ENCODE results near the gene DOK6. TPM values are rescaled to one million over a fixed set of nuclear protein-coding genes. Genes with fewer than 3 reads are reported as not detected.

DOK6 gene
- total and polyA plus RNA-seq, 10 of the 15 experiments (the other 5 are each of a cell fraction or from before 2014, with no cell fraction given): 0.01 to 0.09 (median 0.04) TPM; not detected in 4

DNA sequence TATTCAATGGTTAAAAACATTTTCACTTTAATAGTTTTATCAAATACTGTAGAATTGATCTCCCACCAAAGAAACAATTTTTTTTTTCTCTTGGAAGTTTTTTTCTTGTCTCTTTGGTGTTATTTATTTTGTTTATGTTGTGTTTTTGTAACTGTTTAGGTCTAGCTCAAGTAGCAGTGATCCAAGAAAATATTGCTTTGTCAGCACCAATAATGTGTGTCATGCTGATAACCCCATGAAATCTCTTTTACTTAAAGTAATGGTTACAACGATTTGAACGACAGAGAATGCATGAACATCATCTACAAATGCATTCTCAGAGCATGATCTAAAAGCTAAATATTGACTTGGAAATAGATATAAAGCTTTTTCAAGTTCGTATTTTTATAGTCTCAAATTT, 122.9 kb downstream of the DOK6 start (continued):
- TF ChIP-seq, protein P1, sequence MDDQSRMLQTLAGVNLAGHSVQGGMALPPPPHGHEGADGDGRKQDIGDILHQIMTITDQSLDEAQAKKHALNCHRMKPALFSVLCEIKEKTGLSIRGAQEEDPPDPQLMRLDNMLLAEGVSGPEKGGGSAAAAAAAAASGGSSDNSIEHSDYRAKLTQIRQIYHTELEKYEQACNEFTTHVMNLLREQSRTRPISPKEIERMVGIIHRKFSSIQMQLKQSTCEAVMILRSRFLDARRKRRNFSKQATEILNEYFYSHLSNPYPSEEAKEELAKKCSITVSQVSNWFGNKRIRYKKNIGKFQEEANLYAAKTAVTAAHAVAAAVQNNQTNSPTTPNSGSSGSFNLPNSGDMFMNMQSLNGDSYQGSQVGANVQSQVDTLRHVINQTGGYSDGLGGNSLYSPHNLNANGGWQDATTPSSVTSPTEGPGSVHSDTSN (IDR thresholded peaks at IDR 0.05; ENCODE audit: insufficient replicate concordance, low read depth, low read length): no peak
- no peak for TF ChIP-seq SMAD5 (IDR thresholded peaks at IDR 0.05; ENCODE audit: low read depth)
- TF ChIP-seq HDAC6 (IDR thresholded peaks at IDR 0.05; ENCODE audit: unreplicated experiment): no peak
- TF ChIP-seq MYC (IDR thresholded peaks at IDR 0.05; ENCODE audit: insufficient read depth, insufficient read length, insufficient replicate concordance, low read length, severe bottlenecking): no peak
- TF ChIP-seq ASH2L (IDR thresholded peaks at IDR 0.05; ENCODE audit: borderline replicate concordance, low read depth): no peak
- TF ChIP-seq, protein P2, sequence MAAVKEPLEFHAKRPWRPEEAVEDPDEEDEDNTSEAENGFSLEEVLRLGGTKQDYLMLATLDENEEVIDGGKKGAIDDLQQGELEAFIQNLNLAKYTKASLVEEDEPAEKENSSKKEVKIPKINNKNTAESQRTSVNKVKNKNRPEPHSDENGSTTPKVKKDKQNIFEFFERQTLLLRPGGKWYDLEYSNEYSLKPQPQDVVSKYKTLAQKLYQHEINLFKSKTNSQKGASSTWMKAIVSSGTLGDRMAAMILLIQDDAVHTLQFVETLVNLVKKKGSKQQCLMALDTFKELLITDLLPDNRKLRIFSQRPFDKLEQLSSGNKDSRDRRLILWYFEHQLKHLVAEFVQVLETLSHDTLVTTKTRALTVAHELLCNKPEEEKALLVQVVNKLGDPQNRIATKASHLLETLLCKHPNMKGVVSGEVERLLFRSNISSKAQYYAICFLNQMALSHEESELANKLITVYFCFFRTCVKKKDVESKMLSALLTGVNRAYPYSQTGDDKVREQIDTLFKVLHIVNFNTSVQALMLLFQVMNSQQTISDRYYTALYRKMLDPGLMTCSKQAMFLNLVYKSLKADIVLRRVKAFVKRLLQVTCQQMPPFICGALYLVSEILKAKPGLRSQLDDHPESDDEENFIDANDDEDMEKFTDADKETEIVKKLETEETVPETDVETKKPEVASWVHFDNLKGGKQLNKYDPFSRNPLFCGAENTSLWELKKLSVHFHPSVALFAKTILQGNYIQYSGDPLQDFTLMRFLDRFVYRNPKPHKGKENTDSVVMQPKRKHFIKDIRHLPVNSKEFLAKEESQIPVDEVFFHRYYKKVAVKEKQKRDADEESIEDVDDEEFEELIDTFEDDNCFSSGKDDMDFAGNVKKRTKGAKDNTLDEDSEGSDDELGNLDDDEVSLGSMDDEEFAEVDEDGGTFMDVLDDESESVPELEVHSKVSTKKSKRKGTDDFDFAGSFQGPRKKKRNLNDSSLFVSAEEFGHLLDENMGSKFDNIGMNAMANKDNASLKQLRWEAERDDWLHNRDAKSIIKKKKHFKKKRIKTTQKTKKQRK (IDR thresholded peaks at IDR 0.05; ENCODE audit: low read depth, low read length): no peak
- TF ChIP-seq ESRRA (IDR thresholded peaks at IDR 0.05; ENCODE audit: low read length): no peak
- no peak for TF ChIP-seq FOXK2 (IDR thresholded peaks at IDR 0.05)
- TF ChIP-seq, protein P3, sequence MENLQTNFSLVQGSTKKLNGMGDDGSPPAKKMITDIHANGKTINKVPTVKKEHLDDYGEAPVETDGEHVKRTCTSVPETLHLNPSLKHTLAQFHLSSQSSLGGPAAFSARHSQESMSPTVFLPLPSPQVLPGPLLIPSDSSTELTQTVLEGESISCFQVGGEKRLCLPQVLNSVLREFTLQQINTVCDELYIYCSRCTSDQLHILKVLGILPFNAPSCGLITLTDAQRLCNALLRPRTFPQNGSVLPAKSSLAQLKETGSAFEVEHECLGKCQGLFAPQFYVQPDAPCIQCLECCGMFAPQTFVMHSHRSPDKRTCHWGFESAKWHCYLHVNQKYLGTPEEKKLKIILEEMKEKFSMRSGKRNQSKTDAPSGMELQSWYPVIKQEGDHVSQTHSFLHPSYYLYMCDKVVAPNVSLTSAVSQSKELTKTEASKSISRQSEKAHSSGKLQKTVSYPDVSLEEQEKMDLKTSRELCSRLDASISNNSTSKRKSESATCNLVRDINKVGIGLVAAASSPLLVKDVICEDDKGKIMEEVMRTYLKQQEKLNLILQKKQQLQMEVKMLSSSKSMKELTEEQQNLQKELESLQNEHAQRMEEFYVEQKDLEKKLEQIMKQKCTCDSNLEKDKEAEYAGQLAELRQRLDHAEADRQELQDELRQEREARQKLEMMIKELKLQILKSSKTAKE (IDR thresholded peaks at IDR 0.05; ENCODE audit: low read depth, poor library complexity, severe bottlenecking): no peak
- no peak for TF ChIP-seq BRCA1 (IDR thresholded peaks at IDR 0.05; ENCODE audit: low read depth, low read length)
- TF ChIP-seq, protein P4, sequence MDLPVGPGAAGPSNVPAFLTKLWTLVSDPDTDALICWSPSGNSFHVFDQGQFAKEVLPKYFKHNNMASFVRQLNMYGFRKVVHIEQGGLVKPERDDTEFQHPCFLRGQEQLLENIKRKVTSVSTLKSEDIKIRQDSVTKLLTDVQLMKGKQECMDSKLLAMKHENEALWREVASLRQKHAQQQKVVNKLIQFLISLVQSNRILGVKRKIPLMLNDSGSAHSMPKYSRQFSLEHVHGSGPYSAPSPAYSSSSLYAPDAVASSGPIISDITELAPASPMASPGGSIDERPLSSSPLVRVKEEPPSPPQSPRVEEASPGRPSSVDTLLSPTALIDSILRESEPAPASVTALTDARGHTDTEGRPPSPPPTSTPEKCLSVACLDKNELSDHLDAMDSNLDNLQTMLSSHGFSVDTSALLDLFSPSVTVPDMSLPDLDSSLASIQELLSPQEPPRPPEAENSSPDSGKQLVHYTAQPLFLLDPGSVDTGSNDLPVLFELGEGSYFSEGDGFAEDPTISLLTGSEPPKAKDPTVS (IDR thresholded peaks at IDR 0.05; ENCODE audit: low read depth, low read length): no peak
